Measurements from ENCODE around the gene NKD1. TPM values are rescaled to one million over a fixed set of nuclear protein-coding genes. Genes with fewer than 3 reads are reported as not detected.

The NKD1 gene
- total RNA-seq, 2 donors from 2014 or later, result 1.1 to 3.0 TPM

- no peak overlapping the region for H3K27ac ChIP-seq
- no peaks in the 10 kb centered on the region for H3K36me3 ChIP-seq
- H3K27me3 ChIP-seq, result no peaks in the 10 kb centered on the region
- no peak for DNase-seq (ENCODE audit: low spot score)
- TF ChIP-seq CTCF (IDR thresholded peaks at IDR 0.05), result no peak
- no peak overlapping the region for H3K4me3 ChIP-seq
- H3K4me1 ChIP-seq, result peaks cover 0 to 41% of the 10 kb centered on the region in 2 donors
- no peaks in the 10 kb centered on the region for H3K9me3 ChIP-seq
These were observed 53.9 kb downstream of the NKD1 start for GRCh38 chr16:50602126-50602525.

- no peak for TF ChIP-seq CTCF (IDR thresholded peaks at IDR 0.05)
These were observed 54.5 kb downstream of the NKD1 start for GRCh38 chr16:50602531-50603205.

GRCh38 chr16:50603206-50604064 lies 55.2 kb downstream of the NKD1 start:
- no peaks in the 10 kb centered on the region for H3K9me3 ChIP-seq
- no peak for TF ChIP-seq CTCF (IDR thresholded peaks at IDR 0.05)
- peaks cover 0 to 31% of the 10 kb centered on the region in 2 donors for H3K4me1 ChIP-seq
- H3K4me3 ChIP-seq, result no peak overlapping the region
- peak overlapping the region; percentile 16 to 39 for H3K27ac ChIP-seq
- H3K27me3 ChIP-seq, result no peaks in the 10 kb centered on the region
- no peaks in the 10 kb centered on the region for H3K36me3 ChIP-seq
- DNase-seq (ENCODE audit: low spot score), result no peak

More at GRCh38 chr16:50602531-50603205, 54.5 kb downstream of the NKD1 start:
- no peaks in the 10 kb centered on the region for H3K9me3 ChIP-seq
- H3K36me3 ChIP-seq, result no peaks in the 10 kb centered on the region
- H3K27ac ChIP-seq, result peak overlapping the region; percentile 16 to 39
- no peak overlapping the region for H3K4me3 ChIP-seq
- H3K4me1 ChIP-seq, result peaks cover 0 to 37% of the 10 kb centered on the region in 2 donors
- no peak for DNase-seq (ENCODE audit: low spot score)
- no peaks in the 10 kb centered on the region for H3K27me3 ChIP-seq

GRCh38 chr16:50604065-50604418 lies 55.8 kb downstream of the NKD1 start:
- peak overlapping the region; percentile 16 to 39 for H3K27ac ChIP-seq
- no peak for DNase-seq (ENCODE audit: low spot score)
- no peak for TF ChIP-seq CTCF (IDR thresholded peaks at IDR 0.05)
- no peaks in the 10 kb centered on the region for H3K36me3 ChIP-seq
- H3K9me3 ChIP-seq, result no peaks in the 10 kb centered on the region
- H3K4me1 ChIP-seq, result peaks cover 0 to 31% of the 10 kb centered on the region in 2 donors
- H3K4me3 ChIP-seq, result no peak overlapping the region
- no peaks in the 10 kb centered on the region for H3K27me3 ChIP-seq

- H3K27ac ChIP-seq, result no peak overlapping the region
- no peak for TF ChIP-seq CTCF (IDR thresholded peaks at IDR 0.05)
These were observed 56.4 kb downstream of the NKD1 start for GRCh38 chr16:50604610-50605009.

More at GRCh38 chr16:50604610-50605009, 56.4 kb downstream of the NKD1 start:
- Histone ChIP-seq H3K4me1 (peaks cover 0 to 31% of the 10 kb centered on the region in 2 donors), H3K36me3 (no peaks in the 10 kb centered on the region), H3K9me3 (no peaks in the 10 kb centered on the region), H3K4me3 (no peak overlapping the region), H3K27me3 (no peaks in the 10 kb centered on the region)
- DNase-seq (ENCODE audit: low spot score), result no peak

All from right atrium auricular region (tissue), 2 donors.